Effector CD8-positive, alpha-beta T cell (primary cell): ENCODE data around the gene SPOPL.

Source experiments
- DNase-seq: peaks from one replicate; lab custom pipeline; 2025; lab: John Stamatoyannopoulos, UW

SPOPL gene

DNA sequence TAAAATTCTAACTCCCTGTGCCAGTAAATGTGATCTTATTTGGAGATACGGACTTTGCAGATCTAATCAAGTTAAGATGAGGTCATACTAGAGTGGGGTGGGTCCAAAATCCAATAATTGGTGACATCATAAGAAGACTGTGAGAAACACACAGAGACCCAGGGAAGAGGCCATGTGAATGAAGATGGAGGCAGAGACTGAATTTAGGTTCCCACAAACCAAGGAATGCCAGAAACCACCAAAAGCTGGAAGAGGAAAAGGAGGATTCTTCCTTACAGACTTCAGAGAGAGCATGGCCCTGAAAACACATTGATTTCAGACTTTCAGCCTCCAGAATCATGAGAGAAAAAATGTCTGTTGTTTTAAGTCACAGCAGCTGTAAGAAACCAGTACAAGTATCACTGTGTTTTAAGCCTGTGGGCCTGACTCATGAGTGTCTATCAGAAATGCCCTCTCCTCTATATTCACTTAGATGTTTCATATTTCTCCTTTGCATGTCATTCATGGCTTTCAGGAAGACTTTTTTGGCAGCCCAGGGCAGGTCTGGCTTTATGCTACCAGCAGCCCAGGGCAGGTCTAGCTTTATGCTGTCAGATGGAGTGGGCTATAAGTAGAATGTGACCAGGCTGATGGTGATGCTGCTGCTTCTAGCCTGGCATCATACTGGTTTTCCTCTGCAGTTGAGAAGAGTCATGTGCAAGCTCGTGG, 100.0 kb downstream of the SPOPL start:
- DNase-seq = no peak

DNA sequence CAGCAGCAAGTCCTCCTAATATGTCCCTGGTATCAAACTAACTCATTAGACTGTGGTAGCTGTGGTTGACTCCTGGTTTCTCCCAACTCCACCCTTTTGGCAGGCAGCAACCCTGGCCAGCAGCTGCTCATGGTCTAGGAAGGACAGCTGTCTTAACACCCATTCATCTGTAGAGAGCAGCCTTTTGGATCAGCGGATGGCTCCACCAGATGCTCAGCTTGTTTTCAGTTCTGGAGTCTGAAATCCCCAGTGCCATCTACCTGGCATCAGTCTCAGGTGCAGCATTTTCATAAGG, 100.5 kb downstream of the SPOPL start:
- no peak for DNase-seq

DNA sequence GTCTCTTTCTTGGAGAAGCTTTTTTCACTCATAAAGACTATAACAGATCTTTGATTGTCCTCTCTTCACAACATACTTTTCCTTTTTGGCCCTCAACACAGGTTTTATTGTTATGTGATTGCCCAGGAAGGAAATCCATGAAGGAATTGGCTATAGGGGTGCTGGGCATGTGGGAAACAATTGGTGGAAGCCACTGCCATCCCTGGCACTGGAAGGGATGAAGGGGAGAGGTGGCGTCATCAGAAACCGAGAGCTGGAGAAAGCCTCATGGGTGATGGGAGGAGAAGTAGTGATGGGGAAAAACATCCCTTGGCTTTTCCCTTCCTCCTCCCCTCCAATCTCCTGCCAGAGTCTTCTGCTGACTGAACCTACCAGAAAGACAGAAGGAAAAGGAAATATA, 106.2 kb downstream of the SPOPL start:
- no peak for DNase-seq

DNA sequence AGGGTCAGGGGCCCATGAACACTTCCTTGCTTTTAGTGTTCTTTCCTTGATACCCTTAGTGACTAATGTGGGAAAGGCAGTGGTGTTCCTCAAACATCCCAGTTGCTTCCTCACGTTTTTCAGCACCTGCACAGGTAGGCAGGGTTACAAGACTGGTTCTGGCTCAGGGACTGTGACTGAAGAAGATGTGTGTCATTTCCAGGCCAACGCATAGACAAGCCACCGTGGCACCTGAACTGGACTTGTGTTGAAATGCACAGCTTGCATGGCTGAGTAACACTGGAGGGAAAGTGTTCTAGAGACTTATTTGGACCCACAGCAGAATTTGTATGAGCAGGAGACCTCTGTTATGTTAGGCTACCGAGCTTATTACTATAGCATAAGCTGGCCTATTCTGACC, 107.9 kb downstream of the SPOPL start:
- DNase-seq = no peak

DNA sequence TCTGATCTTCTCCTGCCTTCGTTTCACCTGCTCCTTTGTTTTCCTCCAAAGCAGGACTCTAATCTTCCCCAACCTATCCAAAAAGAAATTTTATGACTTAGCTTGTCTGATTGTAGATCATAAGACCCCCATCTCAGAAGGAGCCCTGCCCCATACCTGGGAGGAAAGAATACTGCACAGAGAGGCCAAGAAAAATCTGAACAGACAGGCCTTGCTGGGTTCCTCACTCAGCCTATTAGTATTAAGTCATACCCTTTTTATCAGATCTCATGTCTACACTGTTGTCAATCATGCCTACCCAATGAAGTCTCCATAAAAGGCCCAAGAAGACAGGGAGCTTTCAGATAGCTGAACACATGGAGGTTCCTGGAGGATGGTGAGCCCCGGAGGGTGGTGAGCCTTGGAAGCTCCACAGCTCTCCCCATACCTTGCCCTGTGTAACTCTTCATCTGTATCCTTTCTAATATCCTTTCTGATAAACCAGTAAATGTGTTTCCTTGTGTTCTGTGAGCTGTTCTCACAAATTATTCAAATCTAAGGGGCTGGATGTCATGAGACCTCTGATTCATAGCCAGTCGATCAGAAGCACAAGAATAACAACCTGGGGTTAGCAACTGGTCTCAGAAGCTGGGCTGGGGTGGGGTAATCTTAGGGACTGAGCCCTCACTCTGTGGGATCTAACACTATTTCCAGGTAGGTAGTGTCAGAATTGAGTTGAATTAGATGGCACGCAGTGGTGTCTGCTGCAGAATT, 108.8 kb downstream of the SPOPL start:
- DNase-seq = no peak

DNA sequence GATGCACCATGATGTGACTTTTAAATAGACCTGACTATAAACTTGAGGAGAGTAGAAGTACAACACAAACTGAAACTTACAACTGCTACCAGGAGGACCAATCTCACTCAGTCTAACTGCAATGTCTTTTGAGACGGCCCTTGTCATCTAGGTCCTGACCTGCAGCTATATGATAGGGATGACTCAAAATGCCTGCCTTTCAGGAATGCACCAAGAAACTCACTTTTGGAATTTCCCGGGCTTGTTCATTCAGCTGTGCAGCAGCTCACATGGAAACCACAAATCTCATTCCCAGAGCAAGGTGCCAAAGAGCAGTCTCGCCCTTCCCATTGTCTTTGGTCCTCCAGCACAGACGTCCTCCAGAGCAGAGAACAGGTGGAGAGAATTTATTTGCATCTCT, 113.7 kb downstream of the SPOPL start:
- no peak for DNase-seq

DNA sequence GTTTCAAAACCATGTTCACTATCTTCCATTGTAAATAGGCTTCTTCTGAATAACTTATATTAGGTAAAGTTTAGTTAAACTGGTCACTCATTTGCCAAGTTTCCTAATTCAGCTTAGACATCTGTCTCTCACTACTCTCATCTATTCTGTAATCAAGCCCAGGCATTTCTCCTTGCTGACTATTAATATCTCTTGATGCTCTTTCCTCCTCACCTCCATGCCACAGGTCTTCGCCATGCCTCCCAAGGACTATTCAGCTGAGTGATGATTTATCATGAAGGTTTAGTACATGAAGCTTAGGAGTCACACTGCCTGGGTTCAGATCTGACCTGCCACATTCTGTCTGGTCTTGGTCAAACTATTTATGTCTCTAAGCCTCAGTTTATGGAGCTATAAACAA, 115.5 kb downstream of the SPOPL start:
- no peak for DNase-seq

DNA sequence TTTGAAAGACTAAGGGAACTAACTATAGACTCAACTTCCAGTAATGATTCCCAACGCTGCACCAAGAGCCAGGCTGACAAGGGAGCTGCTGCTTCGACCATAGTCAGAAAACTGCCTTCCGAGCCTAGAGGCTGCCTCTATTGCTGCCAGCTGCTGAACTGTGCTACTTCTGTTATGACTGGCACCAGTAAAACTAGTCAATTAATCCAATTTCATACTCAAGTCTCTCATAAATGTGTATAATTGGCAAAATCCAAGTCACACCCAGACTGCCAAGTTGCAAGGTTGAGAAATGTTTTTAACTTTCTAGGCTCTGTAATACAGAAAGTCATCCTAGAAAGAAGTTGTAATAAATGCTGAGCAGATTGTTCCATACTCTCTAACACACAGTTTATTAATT, 117.4 kb downstream of the SPOPL start:
- no peak for DNase-seq

DNA sequence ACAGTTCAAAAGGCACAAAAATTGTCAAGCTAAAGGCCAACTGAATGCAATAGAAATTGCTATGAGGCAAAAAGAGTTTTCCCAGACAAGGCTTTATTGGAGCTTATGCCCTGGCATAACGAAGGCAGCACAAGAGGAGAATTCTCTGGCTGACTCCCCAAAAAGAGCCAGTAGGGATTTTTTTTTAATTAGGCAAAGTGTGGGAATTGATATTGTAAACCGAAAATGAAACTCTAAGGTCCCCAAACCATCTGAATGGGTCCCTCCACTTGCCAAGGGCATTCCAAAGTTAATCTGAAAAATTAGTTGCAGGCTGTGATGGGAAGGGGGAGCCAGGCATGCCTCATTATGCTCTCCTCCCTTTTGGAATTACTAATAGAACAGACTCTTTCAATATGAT, 118.9 kb downstream of the SPOPL start:
- no peak for DNase-seq

DNA sequence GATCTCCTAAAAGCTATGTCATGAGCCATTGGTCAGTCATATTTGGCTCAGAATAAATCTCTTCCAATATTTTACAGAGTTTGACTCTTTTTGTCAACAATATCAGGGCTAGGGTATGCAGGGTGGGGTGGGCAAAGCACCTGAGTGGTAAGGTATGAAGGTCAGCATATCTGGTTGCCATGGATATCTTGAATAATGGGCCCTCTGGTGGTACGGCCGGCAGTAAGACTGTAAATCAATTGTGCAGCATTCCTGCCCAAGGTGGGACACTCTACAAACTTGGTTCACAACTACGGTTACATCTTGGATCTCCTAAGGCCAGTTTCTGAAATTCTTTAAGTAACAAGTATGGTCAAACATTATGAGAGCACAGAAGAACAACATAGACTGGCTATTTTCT, 119.6 kb downstream of the SPOPL start:
- no peak for DNase-seq

DNA sequence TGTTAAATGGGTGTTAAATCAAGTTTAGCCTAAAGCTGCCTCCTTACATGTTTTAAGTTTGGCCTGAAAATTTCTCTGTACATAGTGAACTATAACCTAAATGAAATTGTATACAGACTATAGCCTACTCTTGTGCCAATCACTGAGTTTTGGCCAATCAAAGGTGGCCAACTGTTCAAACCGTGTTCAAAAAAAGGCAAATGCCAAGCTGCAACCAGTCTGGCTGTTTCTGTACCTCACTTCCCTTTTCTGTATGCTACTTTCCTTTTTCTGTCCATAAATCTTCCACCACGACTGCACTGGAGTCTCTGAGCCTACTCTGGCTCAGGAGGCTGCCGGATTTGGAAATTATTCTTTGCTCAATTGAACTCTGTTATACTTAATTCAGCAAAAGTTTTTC, 121.0 kb downstream of the SPOPL start:
- no peak for DNase-seq
